HL-60 (cell line): ENCODE measurements around the gene GALK2.

Experiments used
- DNase-seq, 2 experiments: peaks; one replicate each; pipeline ENCODE4 v3.0.0-alpha.2; 2010 to 2020; ENCODE audit warnings: low read depth in 1 of 2, low spot score in 1 of 2
- H3K27ac ChIP-seq: fragments of 250-450 bp; sonication (Bioruptor Pico); replicated peaks from 2 replicates; pipeline ENCODE4 v1.5.1; 2020; ENCODE audit warnings: mild to moderate bottlenecking, moderate library complexity
- H3K27me3 ChIP-seq: fragments of 250-450 bp; sonication (Bioruptor Pico); 2 replicates; pipeline ENCODE4 v1.5.1; 2021; ENCODE audit warnings: mild to moderate bottlenecking, moderate library complexity; ENCODE audit not compliant: insufficient read depth, poor library complexity, severe bottlenecking
- H3K4me3 ChIP-seq: replicated peaks from 2 replicates; pipeline ENCODE4 v1.5.1; 2011; ENCODE audit warnings: mild to moderate bottlenecking, control low read depth, low read length; ENCODE audit not compliant: insufficient read depth
- CTCF ChIP-seq: IDR thresholded peaks from one replicate; pipeline ENCODE4 v1.5.1; 2011; ENCODE audit warnings: low read length, control low read depth, inconsistent platforms; ENCODE audit not compliant: insufficient read depth
- GABPA ChIP-seq: IDR thresholded peaks from 2 replicates; pipeline ENCODE4 v1.6.1; 2012; ENCODE audit warnings: low read depth
- POLR2AphosphoS5 ChIP-seq: IDR thresholded peaks from 2 replicates; pipeline ENCODE4 v1.6.1; 2012; ENCODE audit warnings: low read depth
- SPI1 ChIP-seq: IDR thresholded peaks from 2 replicates; pipeline ENCODE4 v1.6.1; 2012; ENCODE audit warnings: low read depth, mild to moderate bottlenecking, borderline replicate concordance
- TF ChIP-seq, protein P1 (sequence below): IDR thresholded peaks from 2 replicates; pipeline ENCODE4 v1.6.1; 2012; ENCODE audit warnings: low read depth; ENCODE audit not compliant: insufficient replicate concordance

GALK2 gene

DNA sequence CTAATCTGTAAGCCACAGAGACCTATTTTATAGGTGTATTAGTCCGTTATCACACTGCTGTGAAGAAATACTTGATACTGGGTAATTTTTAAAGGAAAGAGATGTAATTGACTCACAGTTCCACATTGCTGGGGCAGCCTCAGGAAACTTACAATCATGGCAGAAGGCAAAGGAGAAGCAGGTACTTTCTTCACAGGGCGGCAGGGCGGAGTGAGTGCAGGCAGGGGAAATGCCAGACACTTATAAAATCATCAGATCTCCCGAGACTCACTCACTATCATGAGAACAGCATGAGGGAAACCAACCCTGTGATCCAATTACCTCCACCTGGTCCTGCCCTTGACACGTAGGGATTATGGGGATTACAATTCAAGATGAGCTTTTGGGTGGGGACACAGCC, 108.7 kb downstream of the GALK2 start:
- TF ChIP-seq SPI1, result no peak
- TF ChIP-seq, protein P1, sequence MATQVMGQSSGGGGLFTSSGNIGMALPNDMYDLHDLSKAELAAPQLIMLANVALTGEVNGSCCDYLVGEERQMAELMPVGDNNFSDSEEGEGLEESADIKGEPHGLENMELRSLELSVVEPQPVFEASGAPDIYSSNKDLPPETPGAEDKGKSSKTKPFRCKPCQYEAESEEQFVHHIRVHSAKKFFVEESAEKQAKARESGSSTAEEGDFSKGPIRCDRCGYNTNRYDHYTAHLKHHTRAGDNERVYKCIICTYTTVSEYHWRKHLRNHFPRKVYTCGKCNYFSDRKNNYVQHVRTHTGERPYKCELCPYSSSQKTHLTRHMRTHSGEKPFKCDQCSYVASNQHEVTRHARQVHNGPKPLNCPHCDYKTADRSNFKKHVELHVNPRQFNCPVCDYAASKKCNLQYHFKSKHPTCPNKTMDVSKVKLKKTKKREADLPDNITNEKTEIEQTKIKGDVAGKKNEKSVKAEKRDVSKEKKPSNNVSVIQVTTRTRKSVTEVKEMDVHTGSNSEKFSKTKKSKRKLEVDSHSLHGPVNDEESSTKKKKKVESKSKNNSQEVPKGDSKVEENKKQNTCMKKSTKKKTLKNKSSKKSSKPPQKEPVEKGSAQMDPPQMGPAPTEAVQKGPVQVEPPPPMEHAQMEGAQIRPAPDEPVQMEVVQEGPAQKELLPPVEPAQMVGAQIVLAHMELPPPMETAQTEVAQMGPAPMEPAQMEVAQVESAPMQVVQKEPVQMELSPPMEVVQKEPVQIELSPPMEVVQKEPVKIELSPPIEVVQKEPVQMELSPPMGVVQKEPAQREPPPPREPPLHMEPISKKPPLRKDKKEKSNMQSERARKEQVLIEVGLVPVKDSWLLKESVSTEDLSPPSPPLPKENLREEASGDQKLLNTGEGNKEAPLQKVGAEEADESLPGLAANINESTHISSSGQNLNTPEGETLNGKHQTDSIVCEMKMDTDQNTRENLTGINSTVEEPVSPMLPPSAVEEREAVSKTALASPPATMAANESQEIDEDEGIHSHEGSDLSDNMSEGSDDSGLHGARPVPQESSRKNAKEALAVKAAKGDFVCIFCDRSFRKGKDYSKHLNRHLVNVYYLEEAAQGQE, result no peak
- TF ChIP-seq CTCF, result no peak
- H3K4me3 ChIP-seq, result no peak overlapping the region
- H3K27me3 ChIP-seq, result no peaks in the 10 kb centered on the region
- H3K27ac ChIP-seq, result no peak overlapping the region
- DNase-seq, result no peak

GRCh38 chr15:49279521-49280456, 109.7 kb downstream of the GALK2 start:
- Histone ChIP-seq H3K27ac (no peak overlapping the region), H3K27me3 (no peaks in the 10 kb centered on the region), H3K4me3 (no peak overlapping the region)
- DNase-seq, result no peak
- TF ChIP-seq SPI1 (no peak), POLR2AphosphoS5 (no peak), CTCF (no peak), GABPA (no peak)
- TF ChIP-seq, protein P1, result no peak

GRCh38 chr15:49282366-49282765, 112.3 kb downstream of the GALK2 start:
- DNase-seq, result no peak
- no peaks in the 10 kb centered on the region for H3K27me3 ChIP-seq
- no peak overlapping the region for H3K27ac ChIP-seq
- no peak overlapping the region for H3K4me3 ChIP-seq
- TF ChIP-seq SPI1, result no peak
- TF ChIP-seq CTCF, result no peak
- no peak for TF ChIP-seq POLR2AphosphoS5
- no peak for TF ChIP-seq GABPA
- TF ChIP-seq, protein P1, result no peak
